Activated gamma-delta T cell treated with Interleukin-2 at 50 U/mL for 16 hours (primary cell): Measurements from ENCODE around the gene NUP93.
"Not testable (repeated sequence)": the region's sequence is repeated elsewhere in the genome, so short reads cannot be mapped to it uniquely, and the experiment has no call there.

Experiments
- DNase-seq: peaks from one replicate; pipeline ENCODE4 v3.0.0-alpha.2; 2020

The NUP93 gene

DNA sequence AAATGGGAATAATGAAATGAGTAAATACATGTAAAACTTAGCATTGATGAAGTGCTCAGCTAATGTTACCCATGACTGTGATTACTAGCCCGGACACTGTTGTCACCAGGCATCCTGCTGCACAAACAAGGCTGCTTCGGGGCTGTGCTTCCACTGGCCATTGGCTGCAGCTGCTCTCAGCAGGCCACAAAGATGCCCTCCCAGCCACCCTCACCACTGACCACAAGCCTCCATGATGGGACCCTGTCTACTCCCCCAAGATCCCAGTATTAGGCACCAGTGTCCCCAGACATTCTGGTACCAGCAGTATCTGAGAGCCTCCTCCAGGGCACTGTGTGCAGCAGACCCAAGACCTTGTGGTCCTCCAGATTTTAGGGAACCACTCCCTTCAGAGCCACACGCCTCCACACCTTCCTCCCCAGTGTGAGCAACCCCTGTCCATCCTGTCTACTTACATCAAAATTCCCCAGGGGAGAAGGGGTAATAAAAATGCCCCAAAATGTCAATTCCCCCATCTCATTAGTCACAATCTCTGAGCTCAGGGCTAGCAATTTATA lies 19.7 kb upstream of the NUP93 start:
- no peak for DNase-seq

DNA sequence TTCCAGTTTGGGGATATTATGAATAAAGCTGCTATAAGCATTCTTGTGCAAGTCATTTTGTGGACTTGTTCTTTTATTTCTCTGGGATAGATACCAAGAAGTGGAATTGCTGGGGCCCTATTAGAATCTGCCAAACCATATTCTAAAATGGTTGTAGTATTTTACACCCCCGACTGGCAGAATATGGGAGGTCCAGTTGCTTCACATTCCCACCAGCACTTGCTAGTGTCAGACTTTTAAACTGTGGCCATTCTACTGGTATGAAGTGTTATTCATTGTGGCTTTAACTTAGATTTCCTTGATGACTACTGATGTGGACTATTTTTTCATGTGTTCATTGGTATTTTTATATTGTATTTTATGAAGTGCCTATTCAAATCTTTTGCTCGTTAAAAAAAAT lies 18.1 kb upstream of the NUP93 start:
- DNase-seq, result no peak

DNA sequence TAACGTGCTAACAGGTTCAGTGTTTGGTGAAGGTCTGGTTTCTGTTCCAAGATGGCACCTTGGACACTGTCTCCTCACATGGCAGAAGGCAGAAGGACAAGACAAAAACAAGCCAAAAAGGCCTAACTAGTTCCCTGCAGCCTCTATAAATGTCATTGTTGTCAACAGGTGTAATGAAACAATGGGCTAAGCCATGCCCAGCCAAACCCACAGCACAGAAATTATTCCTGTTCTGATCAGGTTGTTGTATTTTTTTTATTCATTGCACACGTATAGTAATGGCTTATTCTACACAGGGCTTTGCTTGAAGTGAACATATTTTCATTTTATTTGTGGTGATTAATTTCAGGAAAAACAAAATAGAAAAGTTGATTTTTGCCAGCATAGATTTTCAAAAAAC lies 16.1 kb upstream of the NUP93 start:
- DNase-seq, result no peak

DNA sequence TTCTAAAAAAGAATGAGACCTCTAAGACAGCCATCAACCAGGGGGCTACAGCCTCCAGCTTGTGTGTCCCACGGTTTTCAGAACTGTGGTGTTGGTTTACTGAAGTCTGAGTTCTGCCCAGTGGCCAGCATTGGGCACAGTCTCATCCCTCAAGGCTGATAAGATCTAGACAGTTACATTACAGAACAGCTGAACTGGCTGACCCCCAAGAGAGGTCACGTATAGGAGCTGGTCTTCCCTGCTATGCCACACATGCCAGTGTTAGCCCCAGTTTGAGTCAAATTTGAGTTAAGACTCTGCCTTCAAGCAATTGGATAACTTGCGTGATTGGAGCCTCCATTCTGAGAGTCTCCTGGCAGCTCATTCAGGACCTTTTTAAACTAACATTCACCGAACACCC lies 14.8 kb upstream of the NUP93 start:
- no peak for DNase-seq

DNA sequence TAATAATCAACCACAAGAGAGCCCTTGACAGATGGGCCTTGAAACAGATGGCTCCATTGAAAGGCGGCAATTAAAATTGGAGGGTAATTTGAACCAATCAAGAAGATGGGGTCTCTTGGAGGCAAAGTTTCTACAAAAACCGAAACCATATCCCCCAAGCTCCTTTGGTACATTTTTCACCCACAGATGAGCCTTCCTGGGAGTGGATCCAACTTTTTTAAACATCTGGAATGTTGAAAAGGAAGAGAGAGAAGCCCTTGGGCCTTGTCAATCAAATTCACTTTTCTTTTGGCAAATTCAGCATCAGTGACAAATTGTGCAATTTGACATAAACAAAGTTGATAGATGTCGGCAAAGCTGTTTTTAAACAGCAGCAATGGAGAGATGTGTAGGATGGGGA lies 13.2 kb upstream of the NUP93 start:
- no peak for DNase-seq

DNA sequence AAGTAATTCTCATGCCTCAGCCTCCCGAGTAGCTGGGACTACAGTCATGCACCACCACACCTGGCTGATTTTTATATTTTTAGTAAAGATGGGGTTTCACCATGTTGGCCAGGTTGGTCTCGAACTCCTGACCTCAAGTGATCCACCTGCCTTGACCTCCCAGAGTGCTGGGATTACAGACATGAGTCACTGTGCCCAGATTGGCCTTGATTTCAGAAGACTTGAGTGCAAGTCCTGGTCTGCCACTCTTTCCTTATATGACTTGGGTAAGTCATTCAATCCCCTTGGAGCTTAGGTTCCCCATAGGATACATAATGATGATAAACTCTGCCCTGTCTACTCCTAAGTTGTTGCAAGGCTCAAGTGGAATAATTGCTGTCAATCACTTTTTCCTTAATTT lies 12.4 kb upstream of the NUP93 start:
- DNase-seq, result not testable (repeated sequence)

DNA sequence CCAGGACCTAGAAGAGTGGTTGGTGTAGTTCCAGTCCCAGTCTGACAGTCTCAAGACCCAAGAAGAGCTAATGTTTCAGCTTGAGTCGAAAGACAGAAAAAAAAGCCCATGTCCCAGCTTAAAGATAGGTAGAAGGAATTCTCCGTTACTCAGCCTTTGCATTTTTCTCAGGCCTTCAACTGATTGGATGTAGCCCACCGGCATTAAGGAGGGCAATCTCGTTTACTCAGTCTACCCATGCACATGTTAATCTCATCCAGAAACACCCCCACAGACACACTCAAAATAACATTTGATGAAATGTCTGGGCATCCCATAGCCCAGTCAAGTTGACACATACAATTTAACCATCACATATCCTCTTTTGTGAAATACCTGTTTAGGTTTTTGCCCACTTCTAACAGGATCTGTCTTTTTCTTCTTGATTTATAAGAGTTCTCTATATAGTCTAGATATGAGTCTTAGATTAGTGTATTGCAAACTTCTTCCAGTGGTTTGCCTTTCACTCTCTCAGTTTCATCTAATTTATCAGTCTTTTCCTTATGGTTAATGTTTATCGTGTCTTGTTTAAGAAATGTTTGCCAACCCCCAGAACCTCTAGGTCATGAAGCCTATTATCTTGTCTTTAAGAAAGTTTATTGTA lies 7.6 kb upstream of the NUP93 start:
- DNase-seq, result no peak

DNA sequence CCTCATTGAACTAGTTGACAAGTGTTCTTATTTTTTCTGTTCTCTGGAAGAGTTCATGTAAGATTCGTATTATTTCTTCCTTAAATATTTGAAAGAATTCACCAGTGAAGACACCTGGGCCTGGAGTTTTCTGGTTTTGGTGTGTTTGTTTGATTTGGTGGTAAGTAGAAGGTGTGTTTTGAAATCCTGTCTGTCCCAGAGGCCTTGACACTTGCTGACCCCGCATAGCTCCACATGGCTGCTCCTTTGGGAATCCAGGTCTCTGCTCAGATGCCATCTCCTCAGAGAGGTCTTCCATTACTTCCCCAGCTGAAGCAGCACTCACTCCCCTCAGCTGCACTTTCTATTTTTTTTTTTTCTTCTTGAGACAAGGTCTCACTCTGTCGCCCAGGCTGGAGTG lies 5.7 kb upstream of the NUP93 start:
- no peak for DNase-seq

DNA sequence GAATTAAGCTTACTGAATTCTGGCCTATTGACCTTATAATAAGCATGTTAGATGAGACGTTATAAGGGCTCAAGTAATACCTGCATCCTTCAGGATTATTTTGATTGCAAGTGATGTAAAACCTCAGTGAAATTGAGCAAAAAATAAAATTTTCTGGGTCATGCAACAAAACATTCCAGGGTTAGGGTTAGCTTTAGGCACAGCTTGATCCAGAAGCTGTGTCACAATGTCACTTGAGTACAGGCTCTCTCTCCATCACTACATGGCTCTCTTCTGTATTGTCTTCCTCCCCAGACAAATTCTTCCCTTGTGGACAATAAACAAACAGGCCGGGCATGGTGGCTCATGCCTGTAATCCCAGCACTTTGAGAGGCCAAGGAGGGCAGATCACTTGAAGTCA lies 3.6 kb upstream of the NUP93 start:
- DNase-seq, result no peak

DNA sequence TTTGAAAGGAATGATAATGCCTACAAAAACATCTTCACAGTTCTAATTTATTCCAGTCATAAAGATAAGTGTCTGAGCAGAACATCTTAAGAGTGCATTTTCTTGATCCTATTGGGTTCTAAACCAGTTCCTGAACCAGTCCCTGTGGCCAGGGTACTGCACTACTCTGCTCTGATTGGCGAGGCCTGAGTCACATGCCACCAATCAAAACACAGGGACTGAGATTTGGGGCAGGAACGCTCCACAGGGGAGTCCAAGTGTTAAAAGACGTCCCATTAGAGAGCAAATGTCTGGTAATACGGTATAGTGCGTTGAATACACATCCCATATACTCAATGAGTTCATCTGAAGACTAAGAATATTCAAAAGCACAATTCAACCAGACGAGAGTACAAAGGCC lies 3.0 kb upstream of the NUP93 start:
- DNase-seq, result no peak

DNA sequence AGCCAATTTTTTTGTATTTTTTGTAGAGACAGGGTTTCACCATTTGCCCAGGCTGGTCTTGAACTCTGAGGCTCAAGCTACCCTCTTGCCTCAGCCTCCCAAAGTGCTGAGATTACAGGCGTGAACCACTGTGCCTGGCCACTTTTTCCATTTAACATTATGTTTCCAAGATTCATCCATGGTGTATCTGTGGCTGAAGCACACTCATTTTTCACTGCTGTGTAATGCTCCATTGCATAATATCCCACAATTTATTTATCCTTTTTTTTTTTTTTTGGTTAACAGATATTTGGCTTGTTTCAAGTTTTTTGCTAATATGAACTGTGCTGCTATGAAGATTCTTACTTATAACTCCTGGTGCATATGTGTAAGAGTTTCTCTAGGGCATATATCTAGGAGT lies 1.9 kb upstream of the NUP93 start:
- no peak for DNase-seq

DNA sequence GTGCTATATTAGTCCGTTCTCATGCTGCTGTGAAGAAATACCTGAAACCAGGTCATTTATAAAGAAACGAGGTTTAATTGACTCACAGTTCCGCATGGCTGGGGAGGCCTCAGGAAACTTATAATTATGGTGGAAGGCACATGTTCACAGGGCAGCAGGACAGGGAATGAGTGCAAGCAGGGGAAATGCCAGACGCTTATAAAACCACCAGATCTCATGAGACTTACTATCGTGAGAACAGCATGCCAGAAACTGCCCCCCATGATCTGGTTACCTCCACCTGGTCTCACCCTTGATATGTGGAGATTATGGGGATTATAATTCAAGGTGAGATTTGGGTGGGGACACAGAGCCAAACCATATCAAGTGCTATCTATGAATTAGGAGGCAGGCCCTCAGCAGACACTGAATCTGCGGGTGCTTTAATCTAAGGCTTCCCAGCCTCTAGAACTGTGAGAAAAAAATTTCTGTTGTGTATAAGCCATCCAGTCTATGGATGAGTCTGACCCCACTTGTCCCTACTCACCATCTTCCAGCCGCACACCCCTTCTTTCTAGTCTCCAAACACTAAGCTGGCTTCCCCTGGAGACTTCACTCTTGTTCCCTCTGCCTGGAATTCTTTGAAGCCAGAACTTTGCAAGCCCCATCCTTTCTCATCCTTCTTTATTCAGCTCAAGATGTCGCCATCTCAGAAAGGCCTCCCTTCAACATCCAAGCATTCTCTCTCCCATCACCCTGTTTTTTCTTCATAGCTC lies 772 bp upstream of the NUP93 start:
- DNase-seq, result no peak

DNA sequence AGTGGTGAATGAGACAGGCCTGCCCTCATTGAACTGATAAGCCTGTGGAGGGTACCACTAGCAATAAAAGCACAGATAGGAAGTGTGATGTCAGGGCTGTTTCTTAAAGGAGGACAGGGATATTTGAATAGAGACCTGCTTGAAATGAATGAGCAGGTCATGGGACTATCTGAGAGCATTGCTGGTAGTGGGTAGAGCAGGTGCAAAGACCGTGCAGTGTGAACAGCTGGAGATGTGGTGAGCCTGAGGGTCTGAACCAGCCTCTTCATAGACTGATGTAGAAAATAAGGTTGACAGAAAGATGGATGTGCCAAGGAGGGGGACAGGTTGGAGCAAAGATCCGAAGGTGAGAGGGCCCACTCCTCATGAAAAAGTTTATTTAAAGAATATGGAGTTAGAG lies 2.4 kb downstream of the NUP93 start:
- DNase-seq, result no peak

DNA sequence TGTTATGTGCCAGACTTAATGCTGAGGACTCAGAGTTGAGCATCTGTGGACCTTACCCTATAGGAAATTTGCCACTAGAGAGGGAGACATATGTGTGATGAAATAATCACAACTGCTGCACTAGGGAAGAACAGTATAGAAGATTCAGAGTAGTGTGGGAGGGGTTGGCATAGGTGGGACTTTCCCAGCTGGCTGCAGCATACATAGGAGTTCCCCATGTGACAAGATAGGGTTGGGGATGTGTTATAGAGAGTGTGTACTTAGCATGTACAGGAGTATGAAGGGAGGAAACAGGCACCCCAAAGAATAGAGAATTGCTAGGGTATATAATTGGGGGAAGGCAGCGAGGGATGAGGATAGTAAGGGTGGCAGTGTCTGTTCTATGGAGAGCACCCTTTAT lies 2.9 kb downstream of the NUP93 start:
- DNase-seq, result no peak

DNA sequence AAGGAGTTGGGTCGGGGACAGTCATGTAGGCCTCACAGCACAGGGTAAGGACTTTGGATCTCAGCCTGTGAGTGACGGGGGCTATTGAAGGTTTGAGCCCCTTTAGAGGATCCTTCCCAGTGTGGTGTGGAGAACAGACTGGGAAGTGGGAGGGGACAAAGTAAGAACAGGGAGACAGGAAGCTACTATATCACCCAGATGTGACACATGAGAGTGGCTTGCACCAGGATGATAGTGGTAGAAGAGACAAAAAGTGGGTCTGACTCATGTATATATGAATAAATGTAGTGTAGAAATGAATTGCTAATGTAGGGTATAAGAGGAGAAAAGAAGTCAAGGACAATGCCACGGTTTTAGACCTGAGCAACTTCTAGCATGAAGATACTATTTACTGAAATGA lies 4.5 kb downstream of the NUP93 start:
- no peak for DNase-seq

DNA sequence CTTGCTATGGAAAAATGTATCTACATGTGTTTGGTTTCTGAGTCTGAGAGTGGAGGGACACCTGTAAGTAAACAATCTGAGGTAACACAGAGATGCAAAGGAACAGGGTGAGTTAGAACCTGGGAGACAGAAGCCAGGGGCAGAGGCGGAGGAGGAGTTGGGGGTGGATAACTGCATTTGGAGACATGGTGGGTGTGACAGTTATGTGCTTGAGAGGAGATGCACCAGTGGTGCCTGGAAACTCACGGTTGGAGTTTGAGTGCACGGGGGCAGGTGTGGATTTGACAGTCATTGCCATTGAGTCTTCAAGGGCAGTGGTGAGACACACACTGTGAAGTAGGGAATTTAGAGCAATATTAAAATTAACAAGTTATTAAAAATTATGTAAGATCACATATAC lies 6.5 kb downstream of the NUP93 start:
- DNase-seq, result no peak

DNA sequence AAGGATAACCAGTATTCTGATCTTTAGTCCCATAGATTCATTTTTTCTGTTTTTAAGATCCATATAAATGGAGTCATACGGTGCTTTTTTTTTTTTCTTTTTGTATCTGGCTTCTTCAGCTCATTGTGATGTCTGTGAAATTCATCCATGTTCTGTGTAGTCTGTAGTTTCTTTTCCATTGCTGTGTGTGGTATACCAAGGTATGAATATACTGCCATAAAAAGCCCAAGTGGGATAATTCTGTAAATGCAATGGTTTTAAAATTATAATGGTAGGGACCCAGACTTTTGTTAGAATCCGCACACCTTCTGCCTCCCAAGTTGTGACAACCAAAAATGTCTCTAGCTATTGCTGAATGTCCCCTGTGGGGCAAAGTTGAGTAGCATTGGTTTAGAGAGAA lies 7.6 kb downstream of the NUP93 start:
- no peak for DNase-seq

DNA sequence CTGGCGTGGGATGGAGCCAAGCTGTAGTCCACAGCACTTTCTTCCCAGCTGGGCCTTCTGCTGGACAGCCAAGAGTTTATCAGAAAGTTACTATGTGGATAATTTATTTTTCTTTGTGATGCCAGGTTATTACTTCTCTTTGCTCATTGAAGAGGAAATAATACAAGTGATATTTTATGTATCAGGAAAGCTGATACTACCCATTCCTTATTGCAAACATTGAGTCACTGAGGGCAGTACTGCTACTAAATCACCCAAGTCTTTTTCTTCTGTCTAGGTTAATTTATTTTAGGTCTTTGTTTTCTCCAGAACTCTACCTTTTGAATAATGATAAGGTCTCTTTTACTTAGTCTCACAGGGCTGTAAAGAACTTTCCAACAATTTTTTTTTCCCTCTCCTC lies 8.3 kb downstream of the NUP93 start:
- DNase-seq, result no peak

DNA sequence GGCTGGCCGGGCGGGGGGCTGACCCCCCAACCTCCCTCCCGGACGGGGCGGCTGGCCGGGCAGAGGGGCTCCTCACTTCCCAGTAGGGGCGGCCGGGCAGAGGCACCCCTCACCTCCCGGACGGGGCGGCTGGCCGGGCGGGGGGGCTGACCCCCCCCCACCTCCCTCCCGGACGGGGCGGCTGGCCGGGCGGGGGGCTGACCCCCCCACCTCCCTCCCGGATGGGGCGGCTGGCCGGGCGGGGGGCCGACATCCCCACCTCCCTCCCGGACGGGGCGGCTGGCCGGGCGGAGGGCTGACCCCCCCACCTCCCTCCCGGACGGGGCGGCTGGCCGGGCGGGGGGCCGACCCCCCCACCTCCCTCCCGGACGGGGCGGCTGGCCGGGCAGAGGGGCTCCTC lies 9.4 kb downstream of the NUP93 start:
- not testable (repeated sequence) for DNase-seq

DNA sequence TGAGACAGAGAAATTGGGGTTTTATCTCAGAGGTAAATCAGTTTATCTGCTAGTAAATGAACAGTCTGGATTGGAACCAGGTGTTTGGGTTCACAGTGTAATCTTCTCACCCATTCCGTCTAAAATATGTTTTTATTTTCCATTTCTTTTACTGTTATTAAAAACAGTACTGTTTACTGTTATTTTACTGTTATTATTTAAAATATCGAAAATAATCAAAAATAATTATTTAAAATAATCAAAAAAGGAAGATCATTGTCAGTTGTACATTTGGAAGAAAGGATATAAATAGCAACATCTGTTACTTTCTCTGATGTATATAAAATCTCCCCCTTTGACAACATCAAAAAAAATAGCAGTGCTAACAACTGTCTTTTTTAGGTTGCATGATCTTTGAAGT lies 11.5 kb downstream of the NUP93 start:
- no peak for DNase-seq

DNA sequence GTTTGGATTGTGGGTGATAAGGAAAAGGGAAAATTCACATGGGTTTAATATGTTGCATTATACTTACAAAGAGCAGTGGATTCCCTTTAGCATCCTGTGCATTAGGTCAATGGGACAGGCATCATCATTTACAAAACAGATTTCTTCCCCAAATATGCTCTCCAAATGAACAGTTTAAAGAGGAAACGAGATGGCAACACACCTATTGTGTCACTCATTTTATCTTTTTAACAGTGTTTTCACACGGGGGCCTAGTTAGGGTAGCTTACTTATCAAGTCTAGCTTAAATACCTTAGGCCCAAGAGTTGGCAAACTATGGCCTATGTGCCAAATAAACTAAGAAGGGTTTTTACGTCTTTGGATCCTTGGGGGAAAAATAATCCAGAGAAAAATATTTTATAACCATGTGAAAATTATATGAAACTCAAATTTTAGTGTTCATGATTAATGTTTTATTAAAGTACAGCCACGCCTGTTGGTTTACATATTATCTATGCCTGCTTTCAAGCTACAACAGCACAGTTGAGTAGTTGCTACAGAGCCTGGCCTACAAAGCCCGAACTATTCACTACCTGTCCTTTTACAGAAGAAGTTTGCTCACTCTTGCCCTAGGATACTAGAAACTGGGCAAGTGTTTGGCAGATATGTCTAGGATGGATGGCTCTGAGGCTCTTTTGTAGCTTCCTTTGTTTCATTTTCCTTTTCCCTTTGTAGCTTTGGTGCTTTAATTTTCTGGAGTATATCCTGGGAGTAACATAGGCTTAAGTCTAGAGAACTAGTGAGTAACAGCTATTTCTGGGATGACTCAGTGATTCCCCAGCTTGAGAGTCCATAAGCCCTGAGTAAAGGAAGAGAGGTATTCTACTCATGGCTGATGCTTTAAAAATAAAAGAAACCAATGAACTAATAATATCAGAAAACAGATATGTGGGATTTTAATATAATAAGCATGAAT lies 12.4 kb downstream of the NUP93 start:
- DNase-seq, result no peak

DNA sequence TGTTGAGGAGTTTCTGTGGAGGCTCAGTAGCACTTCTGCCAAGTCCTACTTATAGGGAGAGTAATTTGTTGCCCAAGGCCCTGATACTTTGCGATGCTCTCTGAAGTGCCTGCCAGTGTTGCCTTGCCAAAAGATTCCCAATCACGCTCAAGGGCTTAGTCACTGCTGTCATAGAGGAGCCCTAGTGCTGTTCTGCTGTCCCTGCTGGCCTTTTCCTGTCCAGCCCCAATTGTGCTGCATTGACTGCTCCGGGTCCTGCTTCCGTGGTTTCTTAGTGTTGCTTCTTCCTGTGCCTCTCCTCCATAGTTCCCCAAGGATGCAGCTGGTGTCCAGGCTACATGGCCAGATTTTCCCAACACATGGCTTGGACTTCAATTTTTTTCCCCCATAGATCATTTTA lies 13.9 kb downstream of the NUP93 start:
- DNase-seq, result no peak

DNA sequence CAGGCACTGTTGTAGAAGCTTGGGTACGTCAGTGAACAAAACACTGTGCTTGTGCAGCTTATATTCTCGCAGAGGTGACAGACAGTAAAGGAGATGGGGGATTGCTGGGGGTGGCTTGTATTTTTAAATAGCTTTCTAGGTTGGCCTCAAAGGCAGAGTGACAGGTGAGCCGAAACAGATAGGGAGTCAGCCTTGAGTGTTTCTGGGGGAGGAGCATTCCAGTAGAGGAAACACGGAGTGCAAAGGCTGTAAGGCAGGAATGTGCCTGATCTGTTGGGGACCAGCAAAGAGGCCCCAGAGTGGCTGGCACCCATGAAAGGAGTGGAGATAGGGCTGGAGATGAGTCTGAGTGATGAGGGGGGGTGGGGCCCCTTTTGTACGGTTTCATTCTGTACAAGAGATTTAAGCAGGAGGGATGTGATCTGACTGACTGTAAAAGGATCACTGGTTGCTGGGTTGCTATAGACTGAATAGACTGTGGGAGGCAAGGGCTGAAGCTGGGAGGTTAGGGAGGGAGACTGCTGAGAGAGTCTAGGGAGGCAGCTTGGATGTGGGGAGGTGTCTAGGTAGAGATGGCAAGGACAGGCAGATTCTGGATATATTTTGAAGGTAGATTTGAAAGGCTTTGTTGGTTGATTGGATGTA lies 15.2 kb downstream of the NUP93 start:
- no peak for DNase-seq
